Gastrocnemius medialis (tissue), 4 donors: ENCODE measurements around the gene USP54. TPM values are rescaled to one million over a fixed set of nuclear protein-coding genes. Genes with fewer than 3 reads are reported as not detected.

ENCODE experiments used
- ATAC-seq, 2 donors: fragments of 150-250 bp; one replicate each; pipeline ENCODE4 v1.9.1; 2016
- DNase-seq, 2 donors: peaks; one replicate each; pipeline ENCODE4 v3.0.0-alpha.2; 2019
- H3K27ac ChIP-seq, 4 donors: fragments of 200-600 bp; sonication (generic); 1 replicate in 1 of 4; 2 replicates in 3 of 4; pipeline ENCODE4 v1.5.1; 2016 to 2018; ENCODE audit warnings: mild to moderate bottlenecking in 2 of 4, moderate library complexity in 1 of 4
- H3K27me3 ChIP-seq, 3 donors: fragments of 200-600 bp; sonication (generic) in 2 of 3; 1 replicate in 1 of 3; 2 replicates in 2 of 3; pipeline versions ENCODE4 v1.5.1 to v1.6.0; 2016 to 2019; ENCODE audit warnings: mild to moderate bottlenecking in 1 of 3, moderate library complexity in 1 of 3
- H3K36me3 ChIP-seq, 2 donors: fragments of 200-600 bp; sonication (generic) in 1 of 2; one replicate each; pipeline ENCODE4 v1.5.1; 2017 to 2018
- H3K4me1 ChIP-seq, 2 donors: fragments of 200-600 bp; sonication (generic) in 1 of 2; one replicate each; pipeline ENCODE4 v1.5.1; 2016 to 2017; ENCODE audit warnings: mild to moderate bottlenecking in 2 of 2
- H3K4me3 ChIP-seq, 4 donors: fragments of 200-600 bp; sonication (generic) in 3 of 4; 1 replicate in 1 of 4; 2 replicates in 3 of 4; pipeline ENCODE4 v1.5.1; 2016 to 2019; ENCODE audit warnings: mild to moderate bottlenecking in 2 of 4
- H3K9me3 ChIP-seq, 3 donors: fragments of 200-600 bp; sonication (generic) in 2 of 3; 1 replicate in 1 of 3; 2 replicates in 2 of 3; pipeline ENCODE4 v1.5.1; 2016 to 2019
- CTCF ChIP-seq, 5 experiments: fragments of 450-650 bp in 3 of 5; fragments of 200-600 bp in 2 of 5; sonication (generic) in 2 of 5; IDR thresholded peaks in 4 of 5; conservative IDR thresholded peaks in 1 of 5; 1 replicate in 4 of 5; 2 replicates in 1 of 5; pipeline ENCODE4 v1.5.1; 2016 to 2019; ENCODE audit warnings: antibody characterized with exemption in 5 of 5, mild to moderate bottlenecking in 3 of 5, moderate library complexity in 3 of 5
- POLR2A ChIP-seq, 2 donors: fragments of 450-650 bp; IDR thresholded peaks; one replicate each; pipeline ENCODE4 v1.6.1; 2017; ENCODE audit warnings: antibody characterized with exemption in 2 of 2, mild to moderate bottlenecking in 2 of 2, moderate library complexity in 2 of 2
- in situ Hi-C, 4 donors: fragments of 200-750 bp; cut with MboI; loops; one replicate each; pipeline versions ENCODE4 v1.15.0 to v1.8.0; 2017; ENCODE audit warnings: low sequenced_read_pairs in 4 of 4
- intact Hi-C: fragments of 100-400 bp; cut with DNase I; formaldehyde crosslinking; loops from one replicate; pipeline ENCODE4 v1.15.1; 2023; ENCODE audit warnings: low total_unique reads
- total RNA-seq, 4 donors: library from RNA; depleted of rRNA; stranded (reverse); fragments of >200 nt; gene quantifications; one replicate each; pipeline versions ENCODE4 v1.1.0 to v1.2.3, GENCODE V29; 2016

USP54 gene
- total RNA-seq, 4 donors from 2014 or later = 89.8 to 276 (median 154) TPM

GRCh38 chr10:73591935-73592699 lies 975 bp upstream of the USP54 start:
- Histone ChIP-seq H3K36me3 (no peaks in the 10 kb centered on the region), H3K4me3 (peak overlapping the region in 3 of 4 donors; percentile 7 to 20 (median 18)), H3K27me3 (no peaks in the 10 kb centered on the region), H3K4me1 (peaks cover 18 to 27% of the 10 kb centered on the region in 2 donors), H3K9me3 (no peaks in the 10 kb centered on the region), H3K27ac (peak overlapping the region; percentile 58 to 77 (median 70))
- intact Hi-C loops (no loop called here), in situ Hi-C loops (no loop called here)
- peak; percentile 34 to 63 for DNase-seq
- no peak for TF ChIP-seq CTCF (IDR thresholded peaks at IDR 0.05 in 4 of 5, conservative IDR thresholded peaks at IDR 0.05 in 1 of 5)
- TF ChIP-seq POLR2A (IDR thresholded peaks at IDR 0.05) = peak in 1 of 2 donors; percentile 17
- peak; percentile 80 to 92 for ATAC-seq

- DNase-seq (no peak), ATAC-seq (no peak)
- Histone ChIP-seq H3K27ac (peak overlapping the region; percentile 3 to 77 (median 52)), H3K4me1 (peaks cover 34 to 45% of the 10 kb centered on the region in 2 donors), H3K4me3 (no peak overlapping the region), H3K27me3 (no peaks in the 10 kb centered on the region), H3K36me3 (no peaks in the 10 kb centered on the region), H3K9me3 (no peaks in the 10 kb centered on the region)
- intact Hi-C loops = no loop called here
- in situ Hi-C loops = no loop called here
- TF ChIP-seq CTCF (IDR thresholded peaks at IDR 0.05 in 4 of 5, conservative IDR thresholded peaks at IDR 0.05 in 1 of 5) = no peak
- no peak for TF ChIP-seq POLR2A (IDR thresholded peaks at IDR 0.05)
Observed at GRCh38 chr10:73589563-73590126, 1.5 kb downstream of the USP54 start.

GRCh38 chr10:73588656-73589055 lies 2.5 kb downstream of the USP54 start:
- no peaks in the 10 kb centered on the region for H3K27me3 ChIP-seq
- H3K36me3 ChIP-seq = no peaks in the 10 kb centered on the region
- TF ChIP-seq CTCF (IDR thresholded peaks at IDR 0.05 in 4 of 5, conservative IDR thresholded peaks at IDR 0.05 in 1 of 5) = no peak
- TF ChIP-seq POLR2A (IDR thresholded peaks at IDR 0.05) = no peak
- peaks cover 37 to 52% of the 10 kb centered on the region in 2 donors for H3K4me1 ChIP-seq
- in situ Hi-C loops = no loop called here
- ATAC-seq = no peak
- no peak overlapping the region for H3K4me3 ChIP-seq
- no peaks in the 10 kb centered on the region for H3K9me3 ChIP-seq
- DNase-seq = no peak
- intact Hi-C loops = no loop called here
- H3K27ac ChIP-seq = peak overlapping the region in 1 of 4 donors; percentile 77

- Histone ChIP-seq H3K9me3 (no peaks in the 10 kb centered on the region), H3K27me3 (no peaks in the 10 kb centered on the region), H3K4me3 (no peak overlapping the region), H3K36me3 (no peaks in the 10 kb centered on the region), H3K27ac (peak overlapping the region; percentile 48 to 73 (median 54)), H3K4me1 (peaks cover 39 to 45% of the 10 kb centered on the region in 2 donors)
- in situ Hi-C loops (no loop called here), intact Hi-C loops (loop anchor here (2.0 kb wide), 1 partner anchor 38 kb away; no protein-coding TSS in a partner anchor)
- TF ChIP-seq CTCF (IDR thresholded peaks at IDR 0.05 in 4 of 5, conservative IDR thresholded peaks at IDR 0.05 in 1 of 5) (no peak), POLR2A (IDR thresholded peaks at IDR 0.05) (no peak)
- DNase-seq = peak in 1 of 2 donors; percentile 27
- peak; percentile 58 to 70 for ATAC-seq
Observed at GRCh38 chr10:73586583-73586984, 4.6 kb downstream of the USP54 start.
